ENCODE measurements around the gene ASTN2. TPM values are rescaled to one million over a fixed set of nuclear protein-coding genes. Genes with fewer than 3 reads are reported as not detected.

The ASTN2 gene
- total and polyA plus RNA-seq, 9 of the 15 experiments (the other 6 are each of a cell fraction or from before 2014, with no cell fraction given) = 0.56 to 3.5 (median 1.9) TPM

- TF ChIP-seq ZNF282 (CRISPR knock-in tag; IDR thresholded peaks at IDR 0.05) (no peak), CBFA2T3 (IDR thresholded peaks at IDR 0.05) (peak; percentile 85), CREB3L1 (IDR thresholded peaks at IDR 0.05; ENCODE audit: borderline replicate concordance, low read depth) (no peak), DPF2 (IDR thresholded peaks at IDR 0.05) (peak; percentile 87), STAT5B (CRISPR knock-in tag; IDR thresholded peaks at IDR 0.05) (no peak), NFRKB (IDR thresholded peaks at IDR 0.05; ENCODE audit: low read depth) (peak; percentile 46; the same call in 1 of the 2 replicates), YY1 (IDR thresholded peaks at IDR 0.05; ENCODE audit: borderline replicate concordance in 1 of 3, control insufficient read depth in 1 of 3, extremely low read depth in 1 of 3, insufficient read depth in 3 of 3, insufficient read length in 1 of 3, insufficient replicate concordance in 2 of 3, low read depth in 1 of 3, low read length in 2 of 3) (peak; percentile 23 to 89 (median 73)), PML (IDR thresholded peaks at IDR 0.05; ENCODE audit: low read length) (0 out of 2 replicates have a peak, but pooled peaks have one; percentile 47), DNMT1 (IDR thresholded peaks at IDR 0.05) (no peak), HNRNPL (IDR thresholded peaks at IDR 0.05; ENCODE audit: low read depth, low read length) (0 out of 2 replicates have a peak, but pooled peaks have one; percentile 48), ZNF518B (CRISPR knock-in tag; IDR thresholded peaks at IDR 0.05) (no peak), ARID3B (CRISPR knock-in tag; IDR thresholded peaks at IDR 0.05; ENCODE audit: borderline replicate concordance) (no peak), SIX5 (IDR thresholded peaks at IDR 0.05; ENCODE audit: borderline replicate concordance in 1 of 2, insufficient read depth in 1 of 2, low read depth in 1 of 2, low read length in 2 of 2) (no peak), USF2 (CRISPR knock-in tag; IDR thresholded peaks at IDR 0.05) (no peak), ZNF263 (CRISPR knock-in tag; IDR thresholded peaks at IDR 0.05; ENCODE audit: borderline replicate concordance) (no peak), CAMTA2 (CRISPR knock-in tag; conservative IDR thresholded peaks at IDR 0.05) (no peak), NFIC (IDR thresholded peaks at IDR 0.05) (peak; percentile 55; the same call in 1 of the 2 replicates), ZNF75A (CRISPR knock-in tag; IDR thresholded peaks at IDR 0.05) (no peak), TCF7 (IDR thresholded peaks at IDR 0.05; ENCODE audit: borderline replicate concordance) (peak; percentile 88)
Observed at GRCh38 chr9:116437411-116438370, 977.2 kb downstream of the ASTN2 start (continued).

All from K562 (cell line).